Stimulated activated CD4-positive, alpha-beta T cell treated with anti-CD3 and anti-CD28 coated beads, Interleukin-12 subunit alpha, Interleukin-12 subunit beta, amount 100 ng/mL, for 48 hours (primary cell): ENCODE measurements around the gene SIK2.
"Not testable (repeated sequence)": the region's sequence is repeated elsewhere in the genome, so short reads cannot be mapped to it uniquely, and the experiment has no call there.

Source experiments
- DNase-seq, 3 donors: peaks; one replicate each; pipeline ENCODE4 v3.0.0-alpha.2; 2020; ENCODE audit warnings: low read depth in 2 of 3, low spot score in 1 of 3

Gene SIK2

GRCh38 chr11:111623527-111624030, 21.3 kb downstream of the SIK2 start:
- DNase-seq: no peak

GRCh38 chr11:111624608-111625007, 22.4 kb downstream of the SIK2 start:
- DNase-seq: no peak

- DNase-seq: no peak
Measured at GRCh38 chr11:111627591-111627990, 25.3 kb downstream of the SIK2 start.

- DNase-seq: no peak
Measured at GRCh38 chr11:111629499-111629898, 27.2 kb downstream of the SIK2 start.

GRCh38 chr11:111631024-111631665, 28.9 kb downstream of the SIK2 start:
- DNase-seq: no peak

GRCh38 chr11:111631666-111632039, 29.4 kb downstream of the SIK2 start:
- no peak for DNase-seq

- DNase-seq: no peak
Measured at GRCh38 chr11:111632516-111633220, 30.4 kb downstream of the SIK2 start.

- DNase-seq: no peak
Measured at GRCh38 chr11:111633248-111633647, 31.0 kb downstream of the SIK2 start.

- no peak for DNase-seq
Measured at GRCh38 chr11:111633756-111634362, 31.6 kb downstream of the SIK2 start.

- no peak for DNase-seq
Measured at GRCh38 chr11:111634981-111635705, 32.9 kb downstream of the SIK2 start.

GRCh38 chr11:111635706-111636045, 33.4 kb downstream of the SIK2 start:
- DNase-seq: no peak

- no peak for DNase-seq
Measured at GRCh38 chr11:111637885-111638284, 35.6 kb downstream of the SIK2 start.

GRCh38 chr11:111639226-111639925, 37.1 kb downstream of the SIK2 start:
- no peak for DNase-seq

- no peak for DNase-seq
Measured at GRCh38 chr11:111641339-111642015, 39.2 kb downstream of the SIK2 start.

- no peak for DNase-seq
Measured at GRCh38 chr11:111642542-111642941, 40.3 kb downstream of the SIK2 start.

GRCh38 chr11:111644922-111645321, 42.7 kb downstream of the SIK2 start:
- no peak for DNase-seq

- DNase-seq: no peak
Measured at GRCh38 chr11:111645657-111646316, 43.5 kb downstream of the SIK2 start.

GRCh38 chr11:111651336-111651735, 49.1 kb downstream of the SIK2 start:
- not testable (repeated sequence) for DNase-seq

- no peak for DNase-seq
Measured at GRCh38 chr11:111652184-111652583, 49.9 kb downstream of the SIK2 start.

GRCh38 chr11:111654601-111655000, 52.4 kb downstream of the SIK2 start:
- no peak for DNase-seq
